Measurements from ENCODE around the gene PARD3.

DNA sequence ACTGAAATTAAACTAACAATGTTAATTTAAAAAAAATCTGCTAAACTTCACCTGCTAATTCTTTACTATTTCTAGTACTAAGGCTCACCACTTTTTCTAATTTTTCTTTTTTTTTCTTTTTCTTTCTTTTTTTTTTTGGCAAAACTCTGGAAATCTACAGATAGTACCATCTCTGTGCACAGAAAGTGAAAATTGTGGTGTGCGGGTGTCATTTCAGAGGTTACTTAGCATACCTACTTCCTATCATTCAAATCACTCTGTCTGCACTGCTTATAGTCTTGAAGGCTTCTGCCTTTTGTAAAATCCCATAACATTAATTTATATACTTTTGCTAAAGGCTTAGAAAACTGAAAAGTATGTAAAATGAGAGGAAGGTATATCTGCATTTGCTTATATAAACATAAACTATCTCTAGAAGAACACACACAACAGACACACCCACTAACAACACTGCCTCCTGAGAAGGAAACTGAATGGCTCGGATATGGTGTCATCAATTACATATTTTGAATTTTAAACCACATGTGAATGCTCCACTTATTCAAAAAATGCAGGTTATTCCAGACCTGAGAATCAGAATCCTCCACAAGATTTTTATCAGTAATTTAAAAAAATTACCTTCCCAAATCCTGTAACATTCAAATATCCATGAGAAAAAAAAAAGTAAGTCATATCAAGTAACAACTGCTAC lies 229.5 kb downstream of the PARD3 start:
- TF ChIP-seq, protein P1, sequence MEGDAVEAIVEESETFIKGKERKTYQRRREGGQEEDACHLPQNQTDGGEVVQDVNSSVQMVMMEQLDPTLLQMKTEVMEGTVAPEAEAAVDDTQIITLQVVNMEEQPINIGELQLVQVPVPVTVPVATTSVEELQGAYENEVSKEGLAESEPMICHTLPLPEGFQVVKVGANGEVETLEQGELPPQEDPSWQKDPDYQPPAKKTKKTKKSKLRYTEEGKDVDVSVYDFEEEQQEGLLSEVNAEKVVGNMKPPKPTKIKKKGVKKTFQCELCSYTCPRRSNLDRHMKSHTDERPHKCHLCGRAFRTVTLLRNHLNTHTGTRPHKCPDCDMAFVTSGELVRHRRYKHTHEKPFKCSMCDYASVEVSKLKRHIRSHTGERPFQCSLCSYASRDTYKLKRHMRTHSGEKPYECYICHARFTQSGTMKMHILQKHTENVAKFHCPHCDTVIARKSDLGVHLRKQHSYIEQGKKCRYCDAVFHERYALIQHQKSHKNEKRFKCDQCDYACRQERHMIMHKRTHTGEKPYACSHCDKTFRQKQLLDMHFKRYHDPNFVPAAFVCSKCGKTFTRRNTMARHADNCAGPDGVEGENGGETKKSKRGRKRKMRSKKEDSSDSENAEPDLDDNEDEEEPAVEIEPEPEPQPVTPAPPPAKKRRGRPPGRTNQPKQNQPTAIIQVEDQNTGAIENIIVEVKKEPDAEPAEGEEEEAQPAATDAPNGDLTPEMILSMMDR (IDR thresholded peaks at IDR 0.05), result no peak
- TF ChIP-seq EZH2phosphoT487 (IDR thresholded peaks at IDR 0.05) (no peak), EZH2 (IDR thresholded peaks at IDR 0.05) (no peak)

Measured in neural progenitor cell (in vitro differentiated cells).